ENCODE data around the gene COX19. TPM values are rescaled to one million over a fixed set of nuclear protein-coding genes. Genes with fewer than 3 reads are reported as not detected.

Gene COX19, protein sequence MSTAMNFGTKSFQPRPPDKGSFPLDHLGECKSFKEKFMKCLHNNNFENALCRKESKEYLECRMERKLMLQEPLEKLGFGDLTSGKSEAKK
- polyA plus RNA-seq, result 16.0 and 25.9 TPM in 2 replicates
- polyA minus RNA-seq, result 18.6 and 21.9 TPM in 2 replicates

- TF ChIP-seq TAF1 (IDR thresholded peaks at IDR 0.05; ENCODE audit: low read depth) (peak; percentile 68), SMC3 (conservative IDR thresholded peaks at IDR 0.05; ENCODE audit: poor library complexity) (no peak), EZH2 (IDR thresholded peaks at IDR 0.05; ENCODE audit: borderline replicate concordance, insufficient read depth, low read length, poor library complexity, severe bottlenecking) (no peak), RAD21 (conservative IDR thresholded peaks at IDR 0.05) (peak; percentile 14), MXI1 (conservative IDR thresholded peaks at IDR 0.05; ENCODE audit: poor library complexity, severe bottlenecking) (peak; percentile 59), EP300 (conservative IDR thresholded peaks at IDR 0.05; ENCODE audit: poor library complexity, severe bottlenecking) (no peak), REST (IDR thresholded peaks at IDR 0.05; ENCODE audit: borderline replicate concordance) (peak; percentile 29), POLR2AphosphoS5 (IDR thresholded peaks at IDR 0.05) (peak; percentile 90)
- TF ChIP-seq, protein P1, sequence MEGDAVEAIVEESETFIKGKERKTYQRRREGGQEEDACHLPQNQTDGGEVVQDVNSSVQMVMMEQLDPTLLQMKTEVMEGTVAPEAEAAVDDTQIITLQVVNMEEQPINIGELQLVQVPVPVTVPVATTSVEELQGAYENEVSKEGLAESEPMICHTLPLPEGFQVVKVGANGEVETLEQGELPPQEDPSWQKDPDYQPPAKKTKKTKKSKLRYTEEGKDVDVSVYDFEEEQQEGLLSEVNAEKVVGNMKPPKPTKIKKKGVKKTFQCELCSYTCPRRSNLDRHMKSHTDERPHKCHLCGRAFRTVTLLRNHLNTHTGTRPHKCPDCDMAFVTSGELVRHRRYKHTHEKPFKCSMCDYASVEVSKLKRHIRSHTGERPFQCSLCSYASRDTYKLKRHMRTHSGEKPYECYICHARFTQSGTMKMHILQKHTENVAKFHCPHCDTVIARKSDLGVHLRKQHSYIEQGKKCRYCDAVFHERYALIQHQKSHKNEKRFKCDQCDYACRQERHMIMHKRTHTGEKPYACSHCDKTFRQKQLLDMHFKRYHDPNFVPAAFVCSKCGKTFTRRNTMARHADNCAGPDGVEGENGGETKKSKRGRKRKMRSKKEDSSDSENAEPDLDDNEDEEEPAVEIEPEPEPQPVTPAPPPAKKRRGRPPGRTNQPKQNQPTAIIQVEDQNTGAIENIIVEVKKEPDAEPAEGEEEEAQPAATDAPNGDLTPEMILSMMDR (IDR thresholded peaks at IDR 0.05; ENCODE audit: poor library complexity, severe bottlenecking), result no peak
- H3K4me2 ChIP-seq (ENCODE audit: low read length), result peak within 1 kb of the TSS; percentile 79
- H3K27ac ChIP-seq (ENCODE audit: low read length), result peak within 1 kb of the TSS; percentile 67
- H4K20me1 ChIP-seq (ENCODE audit: insufficient read depth), result no peaks in the 10 kb centered on the region
- no peaks in the 10 kb centered on the region for H3K9me2 ChIP-seq (ENCODE audit: insufficient read depth, low read length)
- peaks cover 15% of the 10 kb centered on the region for H3K79me2 ChIP-seq (replicated peaks; ENCODE audit: insufficient read depth, low read length)
- no peaks in the 10 kb centered on the region for H3F3A ChIP-seq (ENCODE audit: insufficient read depth, low read length, poor library complexity, severe bottlenecking)
- no peaks in the 10 kb centered on the region for H3K9me3 ChIP-seq (ENCODE audit: low read length)
- H3K36me3 ChIP-seq (ENCODE audit: insufficient read depth, low read length), result no peaks in the 10 kb centered on the region
- H3K4me3 ChIP-seq (ENCODE audit: low read length), result peak within 1 kb of the TSS; percentile 89
- no peaks in the 10 kb centered on the region for H3K27me3 ChIP-seq (ENCODE audit: insufficient read depth, low read depth, low read length)
- peak within 1 kb of the TSS; percentile 76 for H3K9ac ChIP-seq (ENCODE audit: low read length)
- H2AFZ ChIP-seq (ENCODE audit: low read depth, low read length), result peak within 1 kb of the TSS; percentile 80
Measured at GRCh38 chr7:974820-975681, at the start of gene COX19. Gene COX19, minus strand, starts transcription at chr7:975549. Its CDS starts 40 bp downstream, at chr7:975509.

- H3K9me2 ChIP-seq (ENCODE audit: insufficient read depth, low read length), result no peaks in the 10 kb centered on the region
- H3K79me2 ChIP-seq (replicated peaks; ENCODE audit: insufficient read depth, low read length), result peaks cover 54% of the 10 kb centered on the region
- H3F3A ChIP-seq (ENCODE audit: insufficient read depth, low read length, poor library complexity, severe bottlenecking), result no peaks in the 10 kb centered on the region
- no peak overlapping the region for H3K27ac ChIP-seq (ENCODE audit: low read length)
- peaks cover 13% of the 10 kb centered on the region for H4K20me1 ChIP-seq (ENCODE audit: insufficient read depth)
- H2AFZ ChIP-seq (ENCODE audit: low read depth, low read length), result no peak overlapping the region
- peaks cover 23% of the 10 kb centered on the region for H3K36me3 ChIP-seq (ENCODE audit: insufficient read depth, low read length)
- H3K27me3 ChIP-seq (ENCODE audit: insufficient read depth, low read depth, low read length), result no peaks in the 10 kb centered on the region
- H3K4me3 ChIP-seq (ENCODE audit: low read length), result no peak overlapping the region
- no peak overlapping the region for H3K9ac ChIP-seq (ENCODE audit: low read length)
- no peak overlapping the region for H3K4me2 ChIP-seq (ENCODE audit: low read length)
- no peak for TF ChIP-seq TAF1 (IDR thresholded peaks at IDR 0.05; ENCODE audit: low read depth)
- TF ChIP-seq POLR2AphosphoS5 (IDR thresholded peaks at IDR 0.05), result no peak
- no peak for TF ChIP-seq EP300 (conservative IDR thresholded peaks at IDR 0.05; ENCODE audit: poor library complexity, severe bottlenecking)
- no peak for TF ChIP-seq SMC3 (conservative IDR thresholded peaks at IDR 0.05; ENCODE audit: poor library complexity)
- TF ChIP-seq, protein P1 (IDR thresholded peaks at IDR 0.05; ENCODE audit: poor library complexity, severe bottlenecking), result no peak
- no peak for TF ChIP-seq REST (IDR thresholded peaks at IDR 0.05; ENCODE audit: borderline replicate concordance)
- no peak for TF ChIP-seq MXI1 (conservative IDR thresholded peaks at IDR 0.05; ENCODE audit: poor library complexity, severe bottlenecking)
- TF ChIP-seq EZH2 (IDR thresholded peaks at IDR 0.05; ENCODE audit: borderline replicate concordance, insufficient read depth, low read length, poor library complexity, severe bottlenecking), result no peak
- peaks cover 14% of the 10 kb centered on the region for H3K9me3 ChIP-seq (ENCODE audit: low read length)
Measured at GRCh38 chr7:1024331-1024841, 49.0 kb upstream of the COX19 start.

Data from neural cell (in vitro differentiated cells).